GM23338 (cell line): Measurements from ENCODE around the gene ANKS1B.

Experiments
- CREB1 ChIP-seq: fragments of 250-450 bp; sonication (Bioruptor Pico); IDR thresholded peaks from 2 replicates; pipeline ENCODE4 v1.5.0; 2020; ENCODE audit warnings: low read depth, mild to moderate bottlenecking, moderate library complexity
- EZH2 ChIP-seq: fragments of 200-600 bp; sonication (generic); IDR thresholded peaks from one replicate; pipeline ENCODE4 v1.8.0; 2017; ENCODE audit warnings: antibody characterized with exemption, mild to moderate bottlenecking, low read depth; ENCODE audit not compliant: unreplicated experiment
- EZH2phosphoT487 ChIP-seq: fragments of 200-600 bp; sonication (generic); IDR thresholded peaks from one replicate; pipeline ENCODE4 v1.8.1; 2018; ENCODE audit warnings: antibody characterized with exemption; ENCODE audit not compliant: unreplicated experiment
- JUNB ChIP-seq: IDR thresholded peaks from one replicate; pipeline ENCODE4 v1.6.1; 2016; ENCODE audit warnings: antibody characterized with exemption; ENCODE audit not compliant: unreplicated experiment
- NANOG ChIP-seq: IDR thresholded peaks from 2 replicates; pipeline ENCODE4 v1.6.1; 2016; ENCODE audit warnings: antibody characterized with exemption, borderline replicate concordance
- POLR2AphosphoS5 ChIP-seq: IDR thresholded peaks from 2 replicates; pipeline ENCODE4 v1.6.1; 2016; ENCODE audit warnings: antibody characterized with exemption, low read depth
- ZNF331 ChIP-seq: fragments of 250-450 bp; sonication (Bioruptor Pico); IDR thresholded peaks from 2 replicates; pipeline ENCODE4 v1.5.0; 2020; ENCODE audit warnings: low read depth, mild to moderate bottlenecking, moderate library complexity
- TF ChIP-seq, protein P1 (sequence below), 2 experiments: fragments of 200-600 bp in 1 of 2; sonication (generic) in 1 of 2; conservative IDR thresholded peaks; 2 replicates each; pipeline versions ENCODE4 v1.5.1 to v1.6.1; 2016 to 2017; ENCODE audit warnings: antibody characterized with exemption in 2 of 2, low read depth in 2 of 2, mild to moderate bottlenecking in 2 of 2, moderate library complexity in 1 of 2
- TF ChIP-seq, protein P2 (sequence below): IDR thresholded peaks from one replicate; pipeline ENCODE4 v1.6.1; 2018; ENCODE audit warnings: antibody characterized with exemption; ENCODE audit not compliant: unreplicated experiment
- TF ChIP-seq, protein P3 (sequence below): fragments of 250-450 bp; sonication (Bioruptor Pico); IDR thresholded peaks from 2 replicates; pipeline ENCODE4 v1.5.0; 2020; ENCODE audit warnings: mild to moderate bottlenecking, moderate library complexity

DNA sequence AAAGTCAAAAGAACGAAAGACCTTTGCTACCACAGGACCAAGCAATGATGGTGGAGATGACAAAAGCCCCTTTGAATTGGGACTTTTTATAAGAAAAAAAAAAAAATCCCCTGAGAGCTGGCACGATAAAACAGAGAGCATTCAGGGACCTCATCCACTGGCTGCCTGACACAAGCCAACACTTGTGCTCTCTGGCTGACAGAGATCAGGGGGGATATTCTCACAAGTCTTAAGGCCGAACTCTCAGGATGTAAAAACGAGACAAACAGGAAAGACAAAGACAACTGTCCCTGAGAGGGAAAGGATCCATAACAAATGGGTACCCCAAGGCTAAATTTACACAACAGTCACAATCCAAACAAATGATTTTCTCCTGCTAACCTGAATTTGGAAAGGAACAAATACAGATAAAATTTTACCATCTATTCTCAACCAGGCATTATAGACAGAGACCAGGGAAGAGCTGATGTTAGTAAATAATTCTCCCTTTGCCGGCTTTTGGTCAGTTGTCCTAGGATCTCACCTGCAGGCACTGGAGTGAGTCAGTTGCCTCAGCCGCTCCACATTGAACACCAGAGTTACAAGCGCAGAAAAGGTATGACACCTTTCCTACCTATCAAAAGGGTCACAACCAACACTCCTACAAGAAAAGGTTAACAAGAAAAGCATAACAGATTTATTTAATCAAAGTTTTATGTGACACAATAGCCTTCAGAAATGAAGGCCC, 375.1 kb downstream of the ANKS1B start:
- TF ChIP-seq ZNF331 = no peak
- TF ChIP-seq, protein P1, sequence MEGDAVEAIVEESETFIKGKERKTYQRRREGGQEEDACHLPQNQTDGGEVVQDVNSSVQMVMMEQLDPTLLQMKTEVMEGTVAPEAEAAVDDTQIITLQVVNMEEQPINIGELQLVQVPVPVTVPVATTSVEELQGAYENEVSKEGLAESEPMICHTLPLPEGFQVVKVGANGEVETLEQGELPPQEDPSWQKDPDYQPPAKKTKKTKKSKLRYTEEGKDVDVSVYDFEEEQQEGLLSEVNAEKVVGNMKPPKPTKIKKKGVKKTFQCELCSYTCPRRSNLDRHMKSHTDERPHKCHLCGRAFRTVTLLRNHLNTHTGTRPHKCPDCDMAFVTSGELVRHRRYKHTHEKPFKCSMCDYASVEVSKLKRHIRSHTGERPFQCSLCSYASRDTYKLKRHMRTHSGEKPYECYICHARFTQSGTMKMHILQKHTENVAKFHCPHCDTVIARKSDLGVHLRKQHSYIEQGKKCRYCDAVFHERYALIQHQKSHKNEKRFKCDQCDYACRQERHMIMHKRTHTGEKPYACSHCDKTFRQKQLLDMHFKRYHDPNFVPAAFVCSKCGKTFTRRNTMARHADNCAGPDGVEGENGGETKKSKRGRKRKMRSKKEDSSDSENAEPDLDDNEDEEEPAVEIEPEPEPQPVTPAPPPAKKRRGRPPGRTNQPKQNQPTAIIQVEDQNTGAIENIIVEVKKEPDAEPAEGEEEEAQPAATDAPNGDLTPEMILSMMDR (conservative IDR thresholded peaks at IDR 0.05; ENCODE audit: low read depth in 2 of 2) = no peak
- TF ChIP-seq, protein P2, sequence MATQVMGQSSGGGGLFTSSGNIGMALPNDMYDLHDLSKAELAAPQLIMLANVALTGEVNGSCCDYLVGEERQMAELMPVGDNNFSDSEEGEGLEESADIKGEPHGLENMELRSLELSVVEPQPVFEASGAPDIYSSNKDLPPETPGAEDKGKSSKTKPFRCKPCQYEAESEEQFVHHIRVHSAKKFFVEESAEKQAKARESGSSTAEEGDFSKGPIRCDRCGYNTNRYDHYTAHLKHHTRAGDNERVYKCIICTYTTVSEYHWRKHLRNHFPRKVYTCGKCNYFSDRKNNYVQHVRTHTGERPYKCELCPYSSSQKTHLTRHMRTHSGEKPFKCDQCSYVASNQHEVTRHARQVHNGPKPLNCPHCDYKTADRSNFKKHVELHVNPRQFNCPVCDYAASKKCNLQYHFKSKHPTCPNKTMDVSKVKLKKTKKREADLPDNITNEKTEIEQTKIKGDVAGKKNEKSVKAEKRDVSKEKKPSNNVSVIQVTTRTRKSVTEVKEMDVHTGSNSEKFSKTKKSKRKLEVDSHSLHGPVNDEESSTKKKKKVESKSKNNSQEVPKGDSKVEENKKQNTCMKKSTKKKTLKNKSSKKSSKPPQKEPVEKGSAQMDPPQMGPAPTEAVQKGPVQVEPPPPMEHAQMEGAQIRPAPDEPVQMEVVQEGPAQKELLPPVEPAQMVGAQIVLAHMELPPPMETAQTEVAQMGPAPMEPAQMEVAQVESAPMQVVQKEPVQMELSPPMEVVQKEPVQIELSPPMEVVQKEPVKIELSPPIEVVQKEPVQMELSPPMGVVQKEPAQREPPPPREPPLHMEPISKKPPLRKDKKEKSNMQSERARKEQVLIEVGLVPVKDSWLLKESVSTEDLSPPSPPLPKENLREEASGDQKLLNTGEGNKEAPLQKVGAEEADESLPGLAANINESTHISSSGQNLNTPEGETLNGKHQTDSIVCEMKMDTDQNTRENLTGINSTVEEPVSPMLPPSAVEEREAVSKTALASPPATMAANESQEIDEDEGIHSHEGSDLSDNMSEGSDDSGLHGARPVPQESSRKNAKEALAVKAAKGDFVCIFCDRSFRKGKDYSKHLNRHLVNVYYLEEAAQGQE = no peak
- TF ChIP-seq POLR2AphosphoS5 = no peak
- no peak for TF ChIP-seq JUNB
- no peak for TF ChIP-seq CREB1
- no peak for TF ChIP-seq EZH2phosphoT487
- no peak for TF ChIP-seq EZH2
- no peak for TF ChIP-seq NANOG
- TF ChIP-seq, protein P3, sequence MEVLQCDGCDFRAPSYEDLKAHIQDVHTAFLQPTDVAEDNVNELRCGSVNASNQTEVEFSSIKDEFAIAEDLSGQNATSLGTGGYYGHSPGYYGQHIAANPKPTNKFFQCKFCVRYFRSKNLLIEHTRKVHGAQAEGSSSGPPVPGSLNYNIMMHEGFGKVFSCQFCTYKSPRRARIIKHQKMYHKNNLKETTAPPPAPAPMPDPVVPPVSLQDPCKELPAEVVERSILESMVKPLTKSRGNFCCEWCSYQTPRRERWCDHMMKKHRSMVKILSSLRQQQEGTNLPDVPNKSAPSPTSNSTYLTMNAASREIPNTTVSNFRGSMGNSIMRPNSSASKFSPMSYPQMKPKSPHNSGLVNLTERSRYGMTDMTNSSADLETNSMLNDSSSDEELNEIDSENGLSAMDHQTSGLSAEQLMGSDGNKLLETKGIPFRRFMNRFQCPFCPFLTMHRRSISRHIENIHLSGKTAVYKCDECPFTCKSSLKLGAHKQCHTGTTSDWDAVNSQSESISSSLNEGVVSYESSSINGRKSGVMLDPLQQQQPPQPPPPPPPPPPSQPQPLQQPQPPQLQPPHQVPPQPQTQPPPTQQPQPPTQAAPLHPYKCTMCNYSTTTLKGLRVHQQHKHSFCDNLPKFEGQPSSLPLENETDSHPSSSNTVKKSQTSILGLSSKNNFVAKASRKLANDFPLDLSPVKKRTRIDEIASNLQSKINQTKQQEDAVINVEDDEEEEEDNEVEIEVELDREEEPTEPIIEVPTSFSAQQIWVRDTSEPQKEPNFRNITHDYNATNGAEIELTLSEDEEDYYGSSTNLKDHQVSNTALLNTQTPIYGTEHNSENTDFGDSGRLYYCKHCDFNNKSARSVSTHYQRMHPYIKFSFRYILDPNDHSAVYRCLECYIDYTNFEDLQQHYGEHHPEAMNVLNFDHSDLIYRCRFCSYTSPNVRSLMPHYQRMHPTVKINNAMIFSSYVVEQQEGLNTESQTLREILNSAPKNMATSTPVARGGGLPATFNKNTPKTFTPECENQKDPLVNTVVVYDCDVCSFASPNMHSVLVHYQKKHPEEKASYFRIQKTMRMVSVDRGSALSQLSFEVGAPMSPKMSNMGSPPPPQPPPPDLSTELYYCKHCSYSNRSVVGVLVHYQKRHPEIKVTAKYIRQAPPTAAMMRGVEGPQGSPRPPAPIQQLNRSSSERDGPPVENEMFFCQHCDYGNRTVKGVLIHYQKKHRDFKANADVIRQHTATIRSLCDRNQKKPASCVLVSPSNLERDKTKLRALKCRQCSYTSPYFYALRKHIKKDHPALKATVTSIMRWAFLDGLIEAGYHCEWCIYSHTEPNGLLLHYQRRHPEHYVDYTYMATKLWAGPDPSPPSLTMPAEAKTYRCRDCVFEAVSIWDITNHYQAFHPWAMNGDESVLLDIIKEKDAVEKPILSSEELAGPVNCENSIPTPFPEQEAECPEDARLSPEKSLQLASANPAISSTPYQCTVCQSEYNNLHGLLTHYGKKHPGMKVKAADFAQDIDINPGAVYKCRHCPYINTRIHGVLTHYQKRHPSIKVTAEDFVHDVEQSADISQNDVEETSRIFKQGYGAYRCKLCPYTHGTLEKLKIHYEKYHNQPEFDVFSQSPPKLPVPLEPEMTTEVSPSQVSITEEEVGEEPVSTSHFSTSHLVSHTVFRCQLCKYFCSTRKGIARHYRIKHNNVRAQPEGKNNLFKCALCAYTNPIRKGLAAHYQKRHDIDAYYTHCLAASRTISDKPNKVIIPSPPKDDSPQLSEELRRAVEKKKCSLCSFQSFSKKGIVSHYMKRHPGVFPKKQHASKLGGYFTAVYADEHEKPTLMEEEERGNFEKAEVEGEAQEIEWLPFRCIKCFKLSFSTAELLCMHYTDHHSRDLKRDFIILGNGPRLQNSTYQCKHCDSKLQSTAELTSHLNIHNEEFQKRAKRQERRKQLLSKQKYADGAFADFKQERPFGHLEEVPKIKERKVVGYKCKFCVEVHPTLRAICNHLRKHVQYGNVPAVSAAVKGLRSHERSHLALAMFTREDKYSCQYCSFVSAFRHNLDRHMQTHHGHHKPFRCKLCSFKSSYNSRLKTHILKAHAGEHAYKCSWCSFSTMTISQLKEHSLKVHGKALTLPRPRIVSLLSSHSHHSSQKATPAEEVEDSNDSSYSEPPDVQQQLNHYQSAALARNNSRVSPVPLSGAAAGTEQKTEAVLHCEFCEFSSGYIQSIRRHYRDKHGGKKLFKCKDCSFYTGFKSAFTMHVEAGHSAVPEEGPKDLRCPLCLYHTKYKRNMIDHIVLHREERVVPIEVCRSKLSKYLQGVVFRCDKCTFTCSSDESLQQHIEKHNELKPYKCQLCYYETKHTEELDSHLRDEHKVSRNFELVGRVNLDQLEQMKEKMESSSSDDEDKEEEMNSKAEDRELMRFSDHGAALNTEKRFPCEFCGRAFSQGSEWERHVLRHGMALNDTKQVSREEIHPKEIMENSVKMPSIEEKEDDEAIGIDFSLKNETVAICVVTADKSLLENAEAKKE (CRISPR knock-in tag) = no peak
